Choroid plexus epithelial cell (primary cell): Measurements from ENCODE around the gene SMC6.

Source experiments
- DNase-seq: peaks from one replicate; pipeline ENCODE4 v3.0.0-alpha.2; 2010; ENCODE audit warnings: low read depth
- H3K4me3 ChIP-seq: 2 replicates; pipeline ENCODE4 v1.5.1; 2011; ENCODE audit warnings: low read depth, mild to moderate bottlenecking, control low read depth, low read length, moderate library complexity
- CTCF ChIP-seq: conservative IDR thresholded peaks from 2 replicates; pipeline ENCODE4 v1.5.1; 2011; ENCODE audit warnings: low read depth, mild to moderate bottlenecking, control low read depth, inconsistent platforms, low read length, moderate library complexity

Gene SMC6

DNA sequence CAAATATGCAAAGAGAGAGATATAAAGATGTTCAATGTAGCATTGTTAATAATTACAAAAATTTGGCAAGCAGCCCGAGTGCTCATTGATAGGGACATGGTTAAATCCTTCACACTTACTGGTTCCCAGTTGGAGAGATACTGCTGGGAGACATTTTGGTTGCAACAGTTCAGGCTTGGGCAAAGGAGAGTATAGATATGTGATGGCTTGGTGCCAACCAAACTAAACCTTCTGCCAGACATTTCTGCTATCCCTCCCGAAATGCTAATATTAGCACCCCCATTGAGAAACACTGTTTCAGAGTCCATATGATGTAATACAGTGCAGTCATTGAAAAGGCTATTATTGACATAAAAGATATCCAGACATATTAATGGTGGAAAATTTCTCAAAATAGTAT lies 11.8 kb upstream of the SMC6 start:
- TF ChIP-seq CTCF, result no peak
- H3K4me3 ChIP-seq, result no peak overlapping the region
- DNase-seq, result peak; percentile 53

GRCh38 chr2:17763641-17764333 lies 10.2 kb upstream of the SMC6 start:
- no peak for TF ChIP-seq CTCF
- no peak for DNase-seq

DNA sequence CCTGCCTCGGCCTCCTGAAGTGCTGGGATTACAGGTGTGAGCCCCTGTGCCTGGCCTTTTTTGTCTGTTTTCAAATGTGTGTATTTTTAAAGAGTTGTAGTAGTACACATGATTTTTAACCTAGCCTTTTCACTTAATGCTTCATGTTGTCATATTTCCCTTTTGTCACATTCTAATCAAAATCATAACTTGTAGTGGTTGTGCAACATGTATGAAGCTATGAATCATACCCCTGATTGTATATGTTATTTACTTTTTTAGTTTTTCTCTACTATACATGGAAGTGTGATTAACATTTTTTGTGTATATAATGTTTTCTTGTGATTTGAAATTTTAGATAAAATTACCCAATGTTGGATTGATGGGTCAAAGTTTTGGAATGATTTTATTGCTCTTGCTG lies 8.8 kb upstream of the SMC6 start:
- DNase-seq, result no peak
- no peak overlapping the region for H3K4me3 ChIP-seq
- TF ChIP-seq CTCF, result no peak

More at GRCh38 chr2:17763641-17764333, 10.2 kb upstream of the SMC6 start:
- no peak overlapping the region for H3K4me3 ChIP-seq

- peak; percentile 13 for DNase-seq
- H3K4me3 ChIP-seq, result no peak overlapping the region
Observed at GRCh38 chr2:17759805-17760204, 6.2 kb upstream of the SMC6 start.

DNA sequence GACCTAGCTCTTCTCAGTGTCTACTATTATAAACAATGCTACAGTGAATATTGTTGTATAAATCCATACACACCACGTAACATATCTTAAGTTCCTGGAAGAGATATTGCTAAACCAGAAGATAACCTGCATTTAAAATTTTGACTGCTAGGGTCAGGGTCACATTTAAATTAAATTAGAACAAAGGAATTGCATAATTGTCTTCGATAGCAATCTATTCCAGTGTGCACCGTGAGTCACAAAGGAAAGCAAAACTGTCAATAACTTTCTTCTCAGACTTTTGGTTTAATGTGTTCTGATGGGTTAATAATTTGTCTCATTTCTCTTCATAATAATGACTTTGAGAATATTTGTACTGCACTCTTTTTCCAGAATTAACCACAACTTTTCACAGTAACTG lies 4.5 kb upstream of the SMC6 start:
- H3K4me3 ChIP-seq, result no peak overlapping the region
- DNase-seq, result no peak
- no peak for TF ChIP-seq CTCF

More at GRCh38 chr2:17759805-17760204, 6.2 kb upstream of the SMC6 start:
- no peak for TF ChIP-seq CTCF

- DNase-seq, result peak; percentile 81
- H3K4me3 ChIP-seq, result no peak overlapping the region
- no peak for TF ChIP-seq CTCF
Observed at GRCh38 chr2:17757321-17757720, 3.7 kb upstream of the SMC6 start.

DNA sequence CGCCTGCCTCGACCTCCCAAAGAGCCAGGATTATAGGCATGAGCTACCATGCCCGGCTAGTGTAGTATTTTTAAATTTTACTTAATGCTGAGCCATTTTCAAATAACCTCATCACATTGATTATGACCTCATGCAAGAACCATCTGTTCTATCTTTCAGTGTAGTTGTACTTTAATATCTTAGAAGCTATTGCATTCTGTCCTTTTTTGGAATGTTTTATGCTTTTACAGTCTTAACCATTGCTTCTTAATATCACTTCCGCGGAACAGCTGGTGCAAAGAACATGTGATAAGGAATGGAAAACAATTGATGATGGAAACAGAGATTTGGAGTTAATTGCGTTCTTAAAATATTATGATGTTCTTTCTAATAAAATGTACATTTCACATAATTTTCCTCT lies 3.1 kb upstream of the SMC6 start:
- DNase-seq, result peak; percentile 42
- no peak overlapping the region for H3K4me3 ChIP-seq
- TF ChIP-seq CTCF, result no peak
